Stomach (tissue), 9 donors: ENCODE data around the gene CMKLR1. TPM values are rescaled to one million over a fixed set of nuclear protein-coding genes. Genes with fewer than 3 reads are reported as not detected.

Experiments used
- DNase-seq, 2 donors: peaks; one replicate each; pipeline versions ENCODE4 v3.0.0 to v3.0.0-alpha.2; 2013 to 2019
- H3K27ac ChIP-seq, 5 donors: fragments of 200-600 bp in 4 of 5; sonication (generic) in 4 of 5; one replicate each; pipeline ENCODE4 v1.5.1; 2013 to 2019; ENCODE audit warnings: mild to moderate bottlenecking in 1 of 5, moderate library complexity in 1 of 5
- H3K27me3 ChIP-seq, 3 donors: fragments of 200-600 bp; sonication (generic); one replicate each; pipeline ENCODE4 v1.5.1; 2017 to 2019; ENCODE audit warnings: mixed run types in 1 of 3
- H3K36me3 ChIP-seq, 4 donors: fragments of 200-600 bp; sonication (generic); 1 replicate in 3 of 4; 2 replicates in 1 of 4; pipeline ENCODE4 v1.5.1; 2016 to 2019
- H3K4me1 ChIP-seq, 4 donors: fragments of 200-600 bp; sonication (generic); one replicate each; pipeline ENCODE4 v1.5.1; 2016 to 2019
- H3K4me3 ChIP-seq, 4 donors: fragments of 200-600 bp; sonication (generic) in 3 of 4; one replicate each; pipeline ENCODE4 v1.5.1; 2016 to 2019; ENCODE audit warnings: mild to moderate bottlenecking in 1 of 4
- H3K9me3 ChIP-seq, 4 donors: fragments of 200-600 bp; sonication (generic); one replicate each; pipeline ENCODE4 v1.5.1; 2016 to 2019
- EP300 ChIP-seq: sonication (generic); formaldehyde crosslinking; IDR thresholded peaks from one replicate; pipeline ENCODE4 v1.6.1; 2017; ENCODE audit warnings: antibody characterized with exemption
- POLR2A ChIP-seq, 4 donors: fragments of 450-650 bp; IDR thresholded peaks; one replicate each; pipeline ENCODE4 v1.6.1; 2016; ENCODE audit warnings: antibody characterized with exemption in 4 of 4, control low read depth in 2 of 4, mild to moderate bottlenecking in 1 of 4, moderate library complexity in 1 of 4
- POLR2AphosphoS5 ChIP-seq, 3 donors: sonication (generic); formaldehyde crosslinking; IDR thresholded peaks; one replicate each; pipeline ENCODE4 v1.6.1; 2016; ENCODE audit warnings: antibody characterized with exemption in 3 of 3
- WGBS, 5 donors: extraction: QIAGEN DNeasy Blood & Tissue Kit in 3 of 5; methylation state at CpG; one replicate each; pipeline versions ENCODE4 v1.1.5 to v1.1.7; 2013 to 2018; 5-methylcytosine and 5-hydroxymethylcytosine counted together
- intact Hi-C: fragments of 100-400 bp; cut with DNase I; formaldehyde crosslinking; loops from one replicate; pipeline ENCODE4 v1.15.1; 2023; ENCODE audit warnings: low total_unique reads
- polyA plus RNA-seq, 3 donors: library from polyadenylated mRNA; stranded (reverse); fragments of 200-250 nt; gene quantifications; one replicate each; pipeline ENCODE4 v1.2.3, GENCODE V29; 2013
- total RNA-seq, 5 donors: library from RNA; depleted of rRNA; stranded (reverse); fragments of >200 nt; gene quantifications; one replicate each; pipeline versions ENCODE4 v1.1.0 to v1.2.3, GENCODE V29; 2014 to 2016
- TF ChIP-seq, protein P1 (sequence below), 7 experiments: fragments of 450-650 bp in 4 of 7; fragments of 200-600 bp in 3 of 7; sonication (generic) in 3 of 7; IDR thresholded peaks; one replicate each; pipeline ENCODE4 v1.5.1; 2016 to 2019; ENCODE audit warnings: antibody characterized with exemption in 7 of 7, control low read depth in 2 of 7, mild to moderate bottlenecking in 1 of 7
- donor health status: healthy with polysubstance abuse.
- donor health status: Bipolar disorder and iron deficiency.
- donor health status: healthy.

The CMKLR1 gene
- total and polyA plus RNA-seq, 8 donors, result 0.45 to 46.1 (median 2.3) TPM

DNA sequence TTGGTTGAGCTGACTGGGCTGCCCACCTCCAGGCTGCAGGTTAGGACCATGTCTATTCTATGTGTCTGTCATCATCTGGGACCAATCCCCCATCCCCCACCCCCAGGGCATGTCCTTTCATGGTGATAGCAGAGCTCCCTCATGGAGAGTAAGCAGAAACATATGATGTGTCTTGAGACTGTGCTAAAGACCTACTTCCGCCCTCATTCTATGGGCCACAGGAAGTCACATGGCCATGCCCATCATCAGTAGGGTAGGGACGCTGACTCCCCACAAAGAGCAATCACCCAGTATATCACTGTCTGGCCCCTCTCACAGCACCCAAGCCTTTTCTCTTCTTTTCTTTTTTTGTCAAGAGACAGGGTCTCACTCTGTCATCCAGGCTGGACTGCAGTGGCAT is 99.7 kb downstream of the CMKLR1 start:
- no peaks in the 10 kb centered on the region for H3K4me1 ChIP-seq
- intact Hi-C loops, result no loop called here
- peaks cover 0 to 10% (median 6%) of the 10 kb centered on the region in 4 donors for H3K9me3 ChIP-seq
- no peak for DNase-seq
- no peak overlapping the region for H3K27ac ChIP-seq
- no peaks in the 10 kb centered on the region for H3K36me3 ChIP-seq
- no peak overlapping the region for H3K4me3 ChIP-seq
- TF ChIP-seq POLR2AphosphoS5 (IDR thresholded peaks at IDR 0.05), result no peak
- TF ChIP-seq POLR2A (IDR thresholded peaks at IDR 0.05), result no peak
- TF ChIP-seq, protein P1, sequence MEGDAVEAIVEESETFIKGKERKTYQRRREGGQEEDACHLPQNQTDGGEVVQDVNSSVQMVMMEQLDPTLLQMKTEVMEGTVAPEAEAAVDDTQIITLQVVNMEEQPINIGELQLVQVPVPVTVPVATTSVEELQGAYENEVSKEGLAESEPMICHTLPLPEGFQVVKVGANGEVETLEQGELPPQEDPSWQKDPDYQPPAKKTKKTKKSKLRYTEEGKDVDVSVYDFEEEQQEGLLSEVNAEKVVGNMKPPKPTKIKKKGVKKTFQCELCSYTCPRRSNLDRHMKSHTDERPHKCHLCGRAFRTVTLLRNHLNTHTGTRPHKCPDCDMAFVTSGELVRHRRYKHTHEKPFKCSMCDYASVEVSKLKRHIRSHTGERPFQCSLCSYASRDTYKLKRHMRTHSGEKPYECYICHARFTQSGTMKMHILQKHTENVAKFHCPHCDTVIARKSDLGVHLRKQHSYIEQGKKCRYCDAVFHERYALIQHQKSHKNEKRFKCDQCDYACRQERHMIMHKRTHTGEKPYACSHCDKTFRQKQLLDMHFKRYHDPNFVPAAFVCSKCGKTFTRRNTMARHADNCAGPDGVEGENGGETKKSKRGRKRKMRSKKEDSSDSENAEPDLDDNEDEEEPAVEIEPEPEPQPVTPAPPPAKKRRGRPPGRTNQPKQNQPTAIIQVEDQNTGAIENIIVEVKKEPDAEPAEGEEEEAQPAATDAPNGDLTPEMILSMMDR (IDR thresholded peaks at IDR 0.05), result no peak
- TF ChIP-seq EP300, result no peak
- 81 to 100% (median 84%) methylated on average over 2 of the region's 2 CpGs for WGBS, 5 donors
- peaks cover 0 to 20% (median 5%) of the 10 kb centered on the region in 3 donors for H3K27me3 ChIP-seq

DNA sequence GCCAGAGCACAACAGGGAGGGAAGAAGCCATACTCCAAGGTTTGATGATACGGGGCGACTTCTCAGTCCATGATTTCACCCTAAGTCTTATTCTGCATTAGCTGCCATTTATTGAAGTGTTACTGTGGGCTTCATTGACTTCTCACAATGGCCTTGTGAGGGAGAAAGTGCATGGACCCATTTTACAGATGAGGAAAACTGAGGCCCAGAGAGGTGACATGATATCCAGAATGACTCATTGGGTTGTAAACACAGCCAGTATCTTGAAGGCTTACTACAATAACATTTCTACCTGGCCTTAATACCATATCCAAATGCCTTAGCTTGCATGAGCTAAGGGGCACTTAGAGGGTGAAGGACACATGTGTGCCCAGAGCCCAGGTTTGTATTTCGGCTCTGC is 100.6 kb downstream of the CMKLR1 start:
- Histone ChIP-seq H3K9me3 (peaks cover 0 to 10% (median 6%) of the 10 kb centered on the region in 4 donors), H3K4me3 (no peak overlapping the region), H3K27me3 (peaks cover 0 to 20% (median 5%) of the 10 kb centered on the region in 3 donors), H3K27ac (no peak overlapping the region), H3K4me1 (no peaks in the 10 kb centered on the region), H3K36me3 (no peaks in the 10 kb centered on the region)
- TF ChIP-seq POLR2A (IDR thresholded peaks at IDR 0.05) (no peak), EP300 (no peak), POLR2AphosphoS5 (IDR thresholded peaks at IDR 0.05) (no peak)
- TF ChIP-seq, protein P1 (IDR thresholded peaks at IDR 0.05), result no peak
- intact Hi-C loops, result no loop called here
- WGBS, 5 donors, result 88 to 98% (median 93%) methylated on average over 3 of the region's 3 CpGs
- DNase-seq, result no peak

Other genes with a start within 250 kb of the CMKLR1 start
- gene WSCD2, start 210.0 kb downstream of the CMKLR1 start, total RNA-seq, result 1 to 10 TPM in 2 of 5 donors, under 1 TPM in 1, not detected in 2; 0.43 to 6.7 (median 2.2) TPM
- 1 to 10 TPM in 1 of 3 donors, under 1 TPM in 1, not detected in 1; 0.25 to 1.4 TPM for gene WSCD2, start 210.0 kb downstream of the CMKLR1 start, polyA plus RNA-seq
- gene FICD, start 176.0 kb upstream of the CMKLR1 start, total RNA-seq, result 10 to 100 TPM in 3 of 5 donors, 1 to 10 TPM in 2; 2.3 to 26.3 (median 14.2) TPM
- gene FICD, start 176.0 kb upstream of the CMKLR1 start, polyA plus RNA-seq, result 1 to 10 TPM; 1.2 to 3.7 (median 1.4) TPM
- gene SART3, start 221.9 kb upstream of the CMKLR1 start, total RNA-seq, result 100 to 1,000 TPM in 1 of 5 donors, 10 to 100 TPM in 4; 47.2 to 106 (median 56.2) TPM
- gene SART3, start 221.9 kb upstream of the CMKLR1 start, polyA plus RNA-seq, result 10 to 100 TPM; 11.7 to 12.4 (median 12.0) TPM
- 100 to 1,000 TPM in 3 of 5 donors, 10 to 100 TPM in 2; 83.3 to 251 (median 154) TPM for gene ISCU, start 223.3 kb upstream of the CMKLR1 start, total RNA-seq
- gene ISCU, start 223.3 kb upstream of the CMKLR1 start, polyA plus RNA-seq, result 100 to 1,000 TPM; 140 to 256 (median 177) TPM